Neutrophil (primary cell): ENCODE measurements around the gene SDHB.

ENCODE experiments used
- H3K27ac ChIP-seq: fragments of 200-600 bp; sonication (generic); 2 replicates; pipeline ENCODE4 v1.5.1; 2016; ENCODE audit warnings: mild to moderate bottlenecking, moderate library complexity
- H3K27me3 ChIP-seq: fragments of 200-600 bp; sonication (generic); 2 replicates; pipeline ENCODE4 v1.6.0; 2016; ENCODE audit warnings: mild to moderate bottlenecking
- H3K36me3 ChIP-seq: fragments of 200-600 bp; sonication (generic); 2 replicates; pipeline ENCODE4 v1.5.1; 2017
- H3K4me1 ChIP-seq, 2 experiments: fragments of 200-600 bp in 1 of 2; sonication (generic) in 1 of 2; 1 replicate in 1 of 2; 2 replicates in 1 of 2; pipeline versions ENCODE4 v1.5.1 to v1.6.1; 2013 to 2016; ENCODE audit warnings: low read depth in 1 of 2, low read length in 1 of 2, mild to moderate bottlenecking in 1 of 2, moderate library complexity in 1 of 2; ENCODE audit not compliant: control insufficient read depth in 1 of 2, insufficient read depth in 1 of 2
- H3K4me3 ChIP-seq, 2 experiments: fragments of 200-600 bp in 1 of 2; sonication (generic) in 1 of 2; 1 replicate in 1 of 2; 2 replicates in 1 of 2; pipeline ENCODE4 v1.5.1; 2013 to 2016; ENCODE audit warnings: low read depth in 1 of 2, low read length in 1 of 2, mild to moderate bottlenecking in 1 of 2, moderate library complexity in 1 of 2
- H3K9me3 ChIP-seq: fragments of 200-600 bp; sonication (generic); 2 replicates; pipeline ENCODE4 v1.5.1; 2016
- CTCF ChIP-seq: fragments of 200-600 bp; sonication (generic); IDR thresholded peaks from 2 replicates; pipeline ENCODE4 v1.5.1; 2016; ENCODE audit warnings: antibody characterized with exemption

Gene SDHB

DNA sequence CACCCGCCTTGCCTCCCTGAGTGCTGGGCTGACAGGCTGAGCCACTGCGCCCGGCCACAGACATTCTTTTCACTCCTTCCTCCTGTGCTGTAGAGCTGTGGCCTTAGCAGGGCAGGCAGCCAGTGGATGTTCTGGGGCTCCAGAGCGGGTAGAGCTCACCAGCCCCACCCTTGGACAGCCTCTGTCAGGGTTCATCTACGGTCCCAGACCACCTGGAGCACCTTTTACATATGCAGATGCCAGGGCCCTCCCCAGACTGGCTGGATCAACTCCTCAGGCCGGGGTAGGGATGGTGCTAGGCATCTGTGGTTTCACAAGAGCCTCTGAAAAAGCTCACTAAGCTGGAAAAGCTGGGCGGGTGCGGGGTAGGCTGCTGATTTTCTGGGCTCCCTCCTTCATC is 46.7 kb downstream of the SDHB start:
- no peak overlapping the region for H3K27ac ChIP-seq
- H3K4me3 ChIP-seq, result no peak overlapping the region
- H3K36me3 ChIP-seq, result peaks cover 35% of the 10 kb centered on the region
- H3K4me1 ChIP-seq, result peaks cover 25 to 26% of the 10 kb centered on the region in 2 experiments
- no peak for TF ChIP-seq CTCF
- no peaks in the 10 kb centered on the region for H3K9me3 ChIP-seq
- no peaks in the 10 kb centered on the region for H3K27me3 ChIP-seq

- no peak for TF ChIP-seq CTCF
Observed at GRCh38 chr1:17005365-17005740, 48.5 kb downstream of the SDHB start.

GRCh38 chr1:17004466-17005364 is 49.1 kb downstream of the SDHB start:
- H3K4me3 ChIP-seq, result no peak overlapping the region
- H3K27ac ChIP-seq, result no peak overlapping the region
- no peaks in the 10 kb centered on the region for H3K9me3 ChIP-seq
- H3K27me3 ChIP-seq, result no peaks in the 10 kb centered on the region
- peaks cover 55% of the 10 kb centered on the region for H3K36me3 ChIP-seq
- no peak for TF ChIP-seq CTCF
- peaks cover 4 to 6% of the 10 kb centered on the region in 2 experiments for H3K4me1 ChIP-seq

More at GRCh38 chr1:17005365-17005740, 48.5 kb downstream of the SDHB start:
- Histone ChIP-seq H3K4me3 (no peak overlapping the region), H3K9me3 (no peaks in the 10 kb centered on the region), H3K36me3 (peaks cover 49% of the 10 kb centered on the region), H3K27me3 (no peaks in the 10 kb centered on the region), H3K27ac (no peak overlapping the region), H3K4me1 (peaks cover 11% of the 10 kb centered on the region in 2 experiments)

DNA sequence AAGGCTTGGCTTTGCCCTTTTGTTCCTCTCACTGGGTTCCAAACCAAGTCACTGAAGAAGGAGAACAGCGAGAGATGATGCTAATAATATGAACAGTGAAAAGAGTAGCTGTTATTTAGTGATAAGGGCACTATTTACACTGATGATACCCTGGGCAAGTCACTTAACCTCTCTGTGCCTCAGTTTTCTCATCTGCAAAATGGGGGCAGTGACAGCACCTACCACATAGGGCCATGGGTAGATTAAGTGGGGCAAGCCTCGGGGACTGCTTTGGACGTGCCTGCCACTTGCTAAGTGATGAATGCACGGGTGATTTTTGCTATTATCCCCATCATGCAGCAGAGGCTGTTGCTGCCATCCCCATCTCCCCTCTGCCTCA is 51.3 kb downstream of the SDHB start:
- Histone ChIP-seq H3K27me3 (no peaks in the 10 kb centered on the region), H3K27ac (no peak overlapping the region), H3K4me1 (no peaks in the 10 kb centered on the region), H3K36me3 (peaks cover 75% of the 10 kb centered on the region), H3K4me3 (no peak overlapping the region), H3K9me3 (no peaks in the 10 kb centered on the region)
- no peak for TF ChIP-seq CTCF

- Histone ChIP-seq H3K27ac (no peak overlapping the region), H3K9me3 (no peaks in the 10 kb centered on the region), H3K4me3 (no peak overlapping the region), H3K36me3 (peaks cover 81% of the 10 kb centered on the region), H3K4me1 (no peaks in the 10 kb centered on the region), H3K27me3 (no peaks in the 10 kb centered on the region)
- no peak for TF ChIP-seq CTCF
Observed at GRCh38 chr1:17001760-17002523, 51.9 kb downstream of the SDHB start.
